HEK293 (cell line): ENCODE results near the gene MYL9.

Experiments
- GLIS1 ChIP-seq: fragments of 450-650 bp; formaldehyde crosslinking; IDR thresholded peaks from 2 replicates; pipeline ENCODE4 v1.5.1; 2016; ENCODE audit warnings: missing biosample characterization, missing genetic modification characterization
- KLF1 ChIP-seq: fragments of 450-650 bp; formaldehyde crosslinking; IDR thresholded peaks from 2 replicates; pipeline ENCODE4 v1.5.1; 2016; ENCODE audit warnings: missing biosample characterization, missing genetic modification characterization
- KLF8 ChIP-seq: fragments of 450-650 bp; formaldehyde crosslinking; IDR thresholded peaks from 2 replicates; pipeline ENCODE4 v1.5.1; 2016; ENCODE audit warnings: missing biosample characterization, missing genetic modification characterization
- SP2 ChIP-seq: fragments of 450-650 bp; formaldehyde crosslinking; IDR thresholded peaks from 2 replicates; pipeline ENCODE4 v1.5.1; 2016; ENCODE audit warnings: missing biosample characterization, missing genetic modification characterization
- SP3 ChIP-seq: fragments of 450-650 bp; formaldehyde crosslinking; IDR thresholded peaks from 2 replicates; pipeline ENCODE4 v1.5.1; 2016; ENCODE audit warnings: missing biosample characterization, missing genetic modification characterization
- ZBTB21 ChIP-seq: fragments of 450-650 bp; formaldehyde crosslinking; IDR thresholded peaks from 2 replicates; pipeline ENCODE4 v1.5.1; 2017; ENCODE audit warnings: missing biosample characterization, missing genetic modification characterization
- ZIC2 ChIP-seq: fragments of 450-650 bp; formaldehyde crosslinking; IDR thresholded peaks from 2 replicates; pipeline ENCODE4 v1.5.1; 2016; ENCODE audit warnings: missing biosample characterization, missing genetic modification characterization
- ZNF133 ChIP-seq: fragments of 450-650 bp; formaldehyde crosslinking; IDR thresholded peaks from 2 replicates; pipeline ENCODE4 v1.5.1; 2016; ENCODE audit warnings: missing biosample characterization, missing genetic modification characterization
- ZNF140 ChIP-seq: fragments of 450-650 bp; formaldehyde crosslinking; IDR thresholded peaks from 2 replicates; pipeline ENCODE4 v1.5.1; 2016; ENCODE audit warnings: missing biosample characterization, missing genetic modification characterization
- ZNF146 ChIP-seq: fragments of 450-650 bp; formaldehyde crosslinking; IDR thresholded peaks from 2 replicates; pipeline ENCODE4 v1.5.1; 2016; ENCODE audit warnings: missing biosample characterization, missing genetic modification characterization
- ZNF184 ChIP-seq: fragments of 450-650 bp; IDR thresholded peaks from 2 replicates; pipeline ENCODE4 v1.5.1; 2018; ENCODE audit warnings: missing biosample characterization, mild to moderate bottlenecking, missing genetic modification characterization
- ZNF2 ChIP-seq: fragments of 450-650 bp; formaldehyde crosslinking; IDR thresholded peaks from 2 replicates; pipeline ENCODE4 v1.5.1; 2016; ENCODE audit warnings: missing biosample characterization, missing genetic modification characterization
- ZNF341 ChIP-seq: fragments of 450-650 bp; formaldehyde crosslinking; IDR thresholded peaks from 2 replicates; pipeline ENCODE4; 2016; ENCODE audit warnings: low read depth, missing biosample characterization, missing genetic modification characterization
- ZNF549 ChIP-seq: fragments of 450-650 bp; IDR thresholded peaks from 2 replicates; pipeline ENCODE4 v1.5.1; 2018; ENCODE audit warnings: missing biosample characterization, missing genetic modification characterization, mild to moderate bottlenecking, inconsistent platforms, moderate library complexity
- ZNF585B ChIP-seq: fragments of 450-650 bp; formaldehyde crosslinking; IDR thresholded peaks from 2 replicates; pipeline ENCODE4 v1.5.1; 2016; ENCODE audit warnings: missing biosample characterization, missing genetic modification characterization
- ZNF600 ChIP-seq: fragments of 450-650 bp; formaldehyde crosslinking; IDR thresholded peaks from 2 replicates; pipeline ENCODE4 v1.5.1; 2016; ENCODE audit warnings: missing biosample characterization, missing genetic modification characterization
- ZNF76 ChIP-seq: fragments of 450-650 bp; formaldehyde crosslinking; IDR thresholded peaks from 2 replicates; pipeline ENCODE4; 2016; ENCODE audit warnings: low read depth, missing biosample characterization, missing genetic modification characterization, borderline replicate concordance
- TF ChIP-seq, protein P1 (sequence below): fragments of 450-650 bp; formaldehyde crosslinking; IDR thresholded peaks from 2 replicates; pipeline ENCODE4 v1.5.1; 2016; ENCODE audit warnings: missing biosample characterization, missing genetic modification characterization, borderline replicate concordance
- TF ChIP-seq, protein P2 (sequence below): fragments of 450-650 bp; formaldehyde crosslinking; IDR thresholded peaks from 2 replicates; pipeline ENCODE4 v1.5.1; 2017; ENCODE audit warnings: missing biosample characterization, missing genetic modification characterization
- TF ChIP-seq, protein P3 (sequence below): fragments of 450-650 bp; formaldehyde crosslinking; IDR thresholded peaks from 2 replicates; pipeline ENCODE4 v1.5.1; 2016; ENCODE audit warnings: missing biosample characterization, missing genetic modification characterization
- TF ChIP-seq, protein P4 (sequence below): fragments of 450-650 bp; formaldehyde crosslinking; IDR thresholded peaks from 2 replicates; pipeline ENCODE4 v1.5.1; 2016; ENCODE audit warnings: missing biosample characterization, missing genetic modification characterization
- TF ChIP-seq, protein P5 (sequence below): fragments of 450-650 bp; formaldehyde crosslinking; IDR thresholded peaks from 2 replicates; pipeline ENCODE4 v1.5.1; 2016; ENCODE audit warnings: missing biosample characterization, missing genetic modification characterization
- TF ChIP-seq, protein P6 (sequence below): fragments of 450-650 bp; formaldehyde crosslinking; IDR thresholded peaks from 2 replicates; pipeline ENCODE4 v1.5.1; 2017; ENCODE audit warnings: missing biosample characterization, missing genetic modification characterization
- TF ChIP-seq, protein P7 (sequence below): fragments of 450-650 bp; formaldehyde crosslinking; IDR thresholded peaks from 2 replicates; pipeline ENCODE4 v1.5.1; 2016; ENCODE audit warnings: missing biosample characterization, missing genetic modification characterization
- TF ChIP-seq, protein P8 (sequence below): fragments of 450-650 bp; formaldehyde crosslinking; IDR thresholded peaks from 2 replicates; pipeline ENCODE4 v1.5.1; 2016; ENCODE audit warnings: missing biosample characterization, missing genetic modification characterization

The MYL9 gene

DNA sequence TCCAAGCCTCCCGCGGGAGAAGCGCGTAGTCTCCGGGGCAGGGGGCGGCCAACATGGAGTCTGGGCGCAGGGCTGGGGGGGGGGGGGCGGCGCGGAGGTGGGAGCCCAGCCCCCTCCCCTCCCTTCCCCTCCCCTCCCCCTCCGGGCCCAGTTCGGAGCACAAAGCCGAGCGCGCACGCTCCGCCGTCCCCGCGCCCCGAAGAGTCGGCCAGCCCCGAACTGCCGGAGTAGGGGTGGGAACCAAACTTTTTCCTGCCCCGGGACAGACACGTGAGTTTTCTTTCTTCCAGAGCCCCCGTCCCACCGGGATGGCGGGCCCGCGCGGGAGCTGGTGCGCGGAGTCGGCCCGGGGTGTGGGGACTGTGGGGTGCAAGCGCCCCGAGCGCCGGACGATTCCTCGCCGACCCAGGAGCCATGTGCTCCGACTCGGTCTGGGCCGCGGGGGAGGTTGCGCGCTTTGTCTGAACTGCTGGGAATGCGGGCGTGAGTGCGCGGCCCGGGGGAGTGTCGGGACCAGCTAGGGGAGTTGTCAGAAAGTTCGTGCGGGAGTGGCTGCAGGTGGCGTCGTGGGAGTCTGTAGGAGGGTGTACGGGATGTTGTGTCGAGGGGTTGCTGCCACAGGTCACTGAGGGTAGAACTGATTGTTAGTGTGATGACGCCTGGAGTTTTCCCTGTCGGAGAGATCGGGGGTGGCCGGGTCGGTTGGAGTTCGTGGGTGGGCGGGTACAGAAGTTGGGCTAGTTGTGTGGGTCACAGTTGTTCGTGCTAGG lies 33.2 kb downstream of the MYL9 start (continued):
- TF ChIP-seq, protein P1, sequence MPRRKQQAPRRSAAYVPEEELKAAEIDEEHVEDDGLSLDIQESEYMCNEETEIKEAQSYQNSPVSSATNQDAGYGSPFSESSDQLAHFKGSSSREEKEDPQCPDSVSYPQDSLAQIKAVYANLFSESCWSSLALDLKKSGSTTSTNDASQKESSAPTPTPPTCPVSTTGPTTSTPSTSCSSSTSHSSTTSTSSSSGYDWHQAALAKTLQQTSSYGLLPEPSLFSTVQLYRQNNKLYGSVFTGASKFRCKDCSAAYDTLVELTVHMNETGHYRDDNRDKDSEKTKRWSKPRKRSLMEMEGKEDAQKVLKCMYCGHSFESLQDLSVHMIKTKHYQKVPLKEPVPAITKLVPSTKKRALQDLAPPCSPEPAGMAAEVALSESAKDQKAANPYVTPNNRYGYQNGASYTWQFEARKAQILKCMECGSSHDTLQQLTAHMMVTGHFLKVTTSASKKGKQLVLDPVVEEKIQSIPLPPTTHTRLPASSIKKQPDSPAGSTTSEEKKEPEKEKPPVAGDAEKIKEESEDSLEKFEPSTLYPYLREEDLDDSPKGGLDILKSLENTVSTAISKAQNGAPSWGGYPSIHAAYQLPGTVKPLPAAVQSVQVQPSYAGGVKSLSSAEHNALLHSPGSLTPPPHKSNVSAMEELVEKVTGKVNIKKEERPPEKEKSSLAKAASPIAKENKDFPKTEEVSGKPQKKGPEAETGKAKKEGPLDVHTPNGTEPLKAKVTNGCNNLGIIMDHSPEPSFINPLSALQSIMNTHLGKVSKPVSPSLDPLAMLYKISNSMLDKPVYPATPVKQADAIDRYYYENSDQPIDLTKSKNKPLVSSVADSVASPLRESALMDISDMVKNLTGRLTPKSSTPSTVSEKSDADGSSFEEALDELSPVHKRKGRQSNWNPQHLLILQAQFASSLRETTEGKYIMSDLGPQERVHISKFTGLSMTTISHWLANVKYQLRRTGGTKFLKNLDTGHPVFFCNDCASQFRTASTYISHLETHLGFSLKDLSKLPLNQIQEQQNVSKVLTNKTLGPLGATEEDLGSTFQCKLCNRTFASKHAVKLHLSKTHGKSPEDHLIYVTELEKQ (tag by site-specific recombination): peak; percentile 3; the same call in 1 of the 2 replicates
- no peak for TF ChIP-seq ZNF146 (tag by site-specific recombination)
- TF ChIP-seq KLF1 (tag by site-specific recombination): peak; percentile 57; the same call in 1 of the 2 replicates
- peak; percentile 60; the same call in 1 of the 2 replicates for TF ChIP-seq SP3
- no peak for TF ChIP-seq ZNF184 (tag by site-specific recombination)
- no peak for TF ChIP-seq ZNF133 (tag by site-specific recombination)
- peak; percentile 71; the same call in 1 of the 2 replicates for TF ChIP-seq KLF8 (tag by site-specific recombination)
- TF ChIP-seq, protein P2, sequence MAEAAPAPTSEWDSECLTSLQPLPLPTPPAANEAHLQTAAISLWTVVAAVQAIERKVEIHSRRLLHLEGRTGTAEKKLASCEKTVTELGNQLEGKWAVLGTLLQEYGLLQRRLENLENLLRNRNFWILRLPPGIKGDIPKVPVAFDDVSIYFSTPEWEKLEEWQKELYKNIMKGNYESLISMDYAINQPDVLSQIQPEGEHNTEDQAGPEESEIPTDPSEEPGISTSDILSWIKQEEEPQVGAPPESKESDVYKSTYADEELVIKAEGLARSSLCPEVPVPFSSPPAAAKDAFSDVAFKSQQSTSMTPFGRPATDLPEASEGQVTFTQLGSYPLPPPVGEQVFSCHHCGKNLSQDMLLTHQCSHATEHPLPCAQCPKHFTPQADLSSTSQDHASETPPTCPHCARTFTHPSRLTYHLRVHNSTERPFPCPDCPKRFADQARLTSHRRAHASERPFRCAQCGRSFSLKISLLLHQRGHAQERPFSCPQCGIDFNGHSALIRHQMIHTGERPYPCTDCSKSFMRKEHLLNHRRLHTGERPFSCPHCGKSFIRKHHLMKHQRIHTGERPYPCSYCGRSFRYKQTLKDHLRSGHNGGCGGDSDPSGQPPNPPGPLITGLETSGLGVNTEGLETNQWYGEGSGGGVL (tag by site-specific recombination): peak; percentile 70
- peak; percentile 77 for TF ChIP-seq SP2 (tag by site-specific recombination)
- peak; percentile 85 for TF ChIP-seq ZNF76
- TF ChIP-seq, protein P3, sequence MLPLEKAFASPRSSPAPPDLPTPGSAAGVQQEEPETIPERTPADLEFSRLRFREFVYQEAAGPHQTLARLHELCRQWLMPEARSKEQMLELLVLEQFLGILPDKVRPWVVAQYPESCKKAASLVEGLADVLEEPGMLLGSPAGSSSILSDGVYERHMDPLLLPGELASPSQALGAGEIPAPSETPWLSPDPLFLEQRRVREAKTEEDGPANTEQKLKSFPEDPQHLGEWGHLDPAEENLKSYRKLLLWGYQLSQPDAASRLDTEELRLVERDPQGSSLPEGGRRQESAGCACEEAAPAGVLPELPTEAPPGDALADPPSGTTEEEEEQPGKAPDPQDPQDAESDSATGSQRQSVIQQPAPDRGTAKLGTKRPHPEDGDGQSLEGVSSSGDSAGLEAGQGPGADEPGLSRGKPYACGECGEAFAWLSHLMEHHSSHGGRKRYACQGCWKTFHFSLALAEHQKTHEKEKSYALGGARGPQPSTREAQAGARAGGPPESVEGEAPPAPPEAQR (tag by site-specific recombination): no peak
- TF ChIP-seq ZNF585B: no peak
- TF ChIP-seq ZNF600 (tag by site-specific recombination): peak; percentile 92
- TF ChIP-seq ZNF2: 0 out of 2 replicates have a peak, but pooled peaks have one; percentile 25
- no peak for TF ChIP-seq ZBTB21 (tag by site-specific recombination)
- TF ChIP-seq, protein P4, sequence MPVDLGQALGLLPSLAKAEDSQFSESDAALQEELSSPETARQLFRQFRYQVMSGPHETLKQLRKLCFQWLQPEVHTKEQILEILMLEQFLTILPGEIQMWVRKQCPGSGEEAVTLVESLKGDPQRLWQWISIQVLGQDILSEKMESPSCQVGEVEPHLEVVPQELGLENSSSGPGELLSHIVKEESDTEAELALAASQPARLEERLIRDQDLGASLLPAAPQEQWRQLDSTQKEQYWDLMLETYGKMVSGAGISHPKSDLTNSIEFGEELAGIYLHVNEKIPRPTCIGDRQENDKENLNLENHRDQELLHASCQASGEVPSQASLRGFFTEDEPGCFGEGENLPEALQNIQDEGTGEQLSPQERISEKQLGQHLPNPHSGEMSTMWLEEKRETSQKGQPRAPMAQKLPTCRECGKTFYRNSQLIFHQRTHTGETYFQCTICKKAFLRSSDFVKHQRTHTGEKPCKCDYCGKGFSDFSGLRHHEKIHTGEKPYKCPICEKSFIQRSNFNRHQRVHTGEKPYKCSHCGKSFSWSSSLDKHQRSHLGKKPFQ (tag by site-specific recombination): peak; percentile 53; the same call in 1 of the 2 replicates
- peak; percentile 99 for TF ChIP-seq ZNF341 (tag by site-specific recombination)
- TF ChIP-seq, protein P5, sequence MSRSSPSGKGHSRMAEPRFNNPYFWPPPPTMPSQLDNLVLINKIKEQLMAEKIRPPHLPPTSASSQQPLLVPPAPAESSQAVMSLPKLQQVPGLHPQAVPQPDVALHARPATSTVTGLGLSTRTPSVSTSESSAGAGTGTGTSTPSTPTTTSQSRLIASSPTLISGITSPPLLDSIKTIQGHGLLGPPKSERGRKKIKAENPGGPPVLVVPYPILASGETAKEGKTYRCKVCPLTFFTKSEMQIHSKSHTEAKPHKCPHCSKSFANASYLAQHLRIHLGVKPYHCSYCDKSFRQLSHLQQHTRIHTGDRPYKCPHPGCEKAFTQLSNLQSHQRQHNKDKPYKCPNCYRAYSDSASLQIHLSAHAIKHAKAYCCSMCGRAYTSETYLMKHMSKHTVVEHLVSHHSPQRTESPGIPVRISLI: no peak
- peak; percentile 81 for TF ChIP-seq ZIC2 (tag by site-specific recombination)
- TF ChIP-seq, protein P6, sequence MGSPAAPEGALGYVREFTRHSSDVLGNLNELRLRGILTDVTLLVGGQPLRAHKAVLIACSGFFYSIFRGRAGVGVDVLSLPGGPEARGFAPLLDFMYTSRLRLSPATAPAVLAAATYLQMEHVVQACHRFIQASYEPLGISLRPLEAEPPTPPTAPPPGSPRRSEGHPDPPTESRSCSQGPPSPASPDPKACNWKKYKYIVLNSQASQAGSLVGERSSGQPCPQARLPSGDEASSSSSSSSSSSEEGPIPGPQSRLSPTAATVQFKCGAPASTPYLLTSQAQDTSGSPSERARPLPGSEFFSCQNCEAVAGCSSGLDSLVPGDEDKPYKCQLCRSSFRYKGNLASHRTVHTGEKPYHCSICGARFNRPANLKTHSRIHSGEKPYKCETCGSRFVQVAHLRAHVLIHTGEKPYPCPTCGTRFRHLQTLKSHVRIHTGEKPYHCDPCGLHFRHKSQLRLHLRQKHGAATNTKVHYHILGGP: no peak
- no peak for TF ChIP-seq ZNF549 (tag by site-specific recombination)
- no peak for TF ChIP-seq ZNF140 (tag by site-specific recombination)
- TF ChIP-seq, protein P7, sequence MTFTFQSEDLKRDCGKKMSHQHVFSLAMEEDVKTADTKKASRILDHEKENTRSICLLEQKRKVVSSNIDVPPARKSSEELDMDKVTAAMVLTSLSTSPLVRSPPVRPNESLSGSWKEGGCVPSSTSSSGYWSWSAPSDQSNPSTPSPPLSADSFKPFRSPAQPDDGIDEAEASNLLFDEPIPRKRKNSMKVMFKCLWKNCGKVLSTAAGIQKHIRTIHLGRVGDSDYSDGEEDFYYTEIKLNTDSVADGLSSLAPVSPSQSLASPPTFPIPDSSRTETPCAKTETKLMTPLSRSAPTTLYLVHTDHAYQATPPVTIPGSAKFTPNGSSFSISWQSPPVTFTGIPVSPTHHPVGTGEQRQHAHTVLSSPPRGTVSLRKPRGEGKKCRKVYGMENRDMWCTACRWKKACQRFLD (tag by site-specific recombination): no peak
- peak; percentile 100 for TF ChIP-seq GLIS1
- TF ChIP-seq, protein P8, sequence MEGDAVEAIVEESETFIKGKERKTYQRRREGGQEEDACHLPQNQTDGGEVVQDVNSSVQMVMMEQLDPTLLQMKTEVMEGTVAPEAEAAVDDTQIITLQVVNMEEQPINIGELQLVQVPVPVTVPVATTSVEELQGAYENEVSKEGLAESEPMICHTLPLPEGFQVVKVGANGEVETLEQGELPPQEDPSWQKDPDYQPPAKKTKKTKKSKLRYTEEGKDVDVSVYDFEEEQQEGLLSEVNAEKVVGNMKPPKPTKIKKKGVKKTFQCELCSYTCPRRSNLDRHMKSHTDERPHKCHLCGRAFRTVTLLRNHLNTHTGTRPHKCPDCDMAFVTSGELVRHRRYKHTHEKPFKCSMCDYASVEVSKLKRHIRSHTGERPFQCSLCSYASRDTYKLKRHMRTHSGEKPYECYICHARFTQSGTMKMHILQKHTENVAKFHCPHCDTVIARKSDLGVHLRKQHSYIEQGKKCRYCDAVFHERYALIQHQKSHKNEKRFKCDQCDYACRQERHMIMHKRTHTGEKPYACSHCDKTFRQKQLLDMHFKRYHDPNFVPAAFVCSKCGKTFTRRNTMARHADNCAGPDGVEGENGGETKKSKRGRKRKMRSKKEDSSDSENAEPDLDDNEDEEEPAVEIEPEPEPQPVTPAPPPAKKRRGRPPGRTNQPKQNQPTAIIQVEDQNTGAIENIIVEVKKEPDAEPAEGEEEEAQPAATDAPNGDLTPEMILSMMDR: peak; percentile 62
